ENCODE measurements around the gene SYNC.

GRCh38 chr1:32659581-32659980, 43.0 kb downstream of the SYNC start:
- TF ChIP-seq RBM34 (IDR thresholded peaks at IDR 0.05; ENCODE audit: borderline replicate concordance, insufficient read depth, low read length) (no peak), NUFIP1 (IDR thresholded peaks at IDR 0.05; ENCODE audit: partially characterized antibody) (no peak), E2F1 (CRISPR knock-in tag; IDR thresholded peaks at IDR 0.05) (no peak), SNRNP70 (optimal IDR thresholded peaks at IDR 0.05; ENCODE audit: low read depth, low read length) (no peak), E2F8 (IDR thresholded peaks at IDR 0.05; ENCODE audit: low read depth, partially characterized antibody) (no peak), ZNF830 (CRISPR knock-in tag; IDR thresholded peaks at IDR 0.05) (no peak), CTCF (IDR thresholded peaks at IDR 0.05 in 2 of 3, conservative IDR thresholded peaks at IDR 0.05 in 1 of 3; ENCODE audit: insufficient read depth in 2 of 3, low read depth in 1 of 3, low read length in 3 of 3) (no peak)

Measured in K562 (cell line).